IPS-20b (cell line): ENCODE results near the gene TMEM203.

Source experiments
- H3K27ac ChIP-seq: one replicate; pipeline ENCODE4 v1.5.1; 2013; ENCODE audit warnings: low read length
- H3K27me3 ChIP-seq: 2 replicates; pipeline ENCODE4 v1.6.1; 2013; ENCODE audit warnings: mild to moderate bottlenecking, low read length, inconsistent platforms; ENCODE audit not compliant: insufficient read depth
- H3K36me3 ChIP-seq: 2 replicates; pipeline ENCODE4 v1.6.1; 2013; ENCODE audit warnings: low read depth, mild to moderate bottlenecking, inconsistent platforms, low read length, moderate library complexity; ENCODE audit not compliant: insufficient read depth
- H3K4me1 ChIP-seq: 2 replicates; pipeline ENCODE4 v1.6.1; 2013; ENCODE audit warnings: mild to moderate bottlenecking, control low read depth, inconsistent platforms, low read length, moderate library complexity; ENCODE audit not compliant: insufficient read depth
- H3K4me3 ChIP-seq: 2 replicates; pipeline ENCODE4 v1.5.1; 2013; ENCODE audit warnings: mild to moderate bottlenecking, low read length, inconsistent platforms
- H3K9ac ChIP-seq: 2 replicates; pipeline ENCODE4 v1.6.1; 2013; ENCODE audit warnings: low read depth, mild to moderate bottlenecking, inconsistent platforms, low read length, moderate library complexity
- H3K9me3 ChIP-seq: 2 replicates; pipeline ENCODE4 v1.6.1; 2013; ENCODE audit warnings: mild to moderate bottlenecking, low read depth, low read length, inconsistent platforms; ENCODE audit not compliant: insufficient read depth

Gene TMEM203

DNA sequence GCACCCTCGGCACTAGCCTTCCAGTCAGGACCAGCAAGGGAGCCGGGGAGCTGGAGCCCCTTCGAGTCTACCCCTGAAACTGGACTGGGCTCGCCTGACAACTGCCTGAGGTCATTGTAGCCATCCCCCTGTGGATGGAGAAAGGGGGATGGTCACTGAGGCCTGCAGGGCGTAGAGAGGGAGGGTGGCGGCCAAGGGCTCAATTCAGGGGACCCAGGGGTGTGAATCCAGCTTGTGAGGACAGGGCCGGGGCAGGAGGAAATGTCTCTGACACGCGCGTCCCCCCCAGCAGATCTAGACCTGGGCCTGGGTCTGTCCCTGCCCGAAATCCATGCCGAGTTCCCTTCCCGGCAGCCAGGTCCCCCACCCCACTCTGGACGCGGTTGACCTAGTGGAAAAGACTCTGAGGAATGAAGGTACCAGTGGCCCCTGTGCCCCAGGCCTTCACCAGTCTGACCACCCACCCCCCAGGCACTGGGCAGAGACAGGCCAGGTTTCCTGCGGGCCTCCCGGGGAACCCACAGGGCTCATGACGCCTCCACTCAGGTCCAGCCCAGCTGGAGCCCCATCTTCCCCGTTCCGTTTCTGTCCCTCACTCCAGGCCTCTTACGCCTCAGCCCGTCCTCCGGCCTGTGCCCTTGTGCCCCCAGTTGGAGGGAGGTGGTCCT, 26.1 kb upstream of the TMEM203 start:
- Histone ChIP-seq H3K27me3 (no peaks in the 10 kb centered on the region), H3K27ac (no peak overlapping the region), H3K36me3 (no peaks in the 10 kb centered on the region), H3K9ac (no peak overlapping the region), H3K4me1 (no peaks in the 10 kb centered on the region), H3K4me3 (no peak overlapping the region), H3K9me3 (no peaks in the 10 kb centered on the region)

DNA sequence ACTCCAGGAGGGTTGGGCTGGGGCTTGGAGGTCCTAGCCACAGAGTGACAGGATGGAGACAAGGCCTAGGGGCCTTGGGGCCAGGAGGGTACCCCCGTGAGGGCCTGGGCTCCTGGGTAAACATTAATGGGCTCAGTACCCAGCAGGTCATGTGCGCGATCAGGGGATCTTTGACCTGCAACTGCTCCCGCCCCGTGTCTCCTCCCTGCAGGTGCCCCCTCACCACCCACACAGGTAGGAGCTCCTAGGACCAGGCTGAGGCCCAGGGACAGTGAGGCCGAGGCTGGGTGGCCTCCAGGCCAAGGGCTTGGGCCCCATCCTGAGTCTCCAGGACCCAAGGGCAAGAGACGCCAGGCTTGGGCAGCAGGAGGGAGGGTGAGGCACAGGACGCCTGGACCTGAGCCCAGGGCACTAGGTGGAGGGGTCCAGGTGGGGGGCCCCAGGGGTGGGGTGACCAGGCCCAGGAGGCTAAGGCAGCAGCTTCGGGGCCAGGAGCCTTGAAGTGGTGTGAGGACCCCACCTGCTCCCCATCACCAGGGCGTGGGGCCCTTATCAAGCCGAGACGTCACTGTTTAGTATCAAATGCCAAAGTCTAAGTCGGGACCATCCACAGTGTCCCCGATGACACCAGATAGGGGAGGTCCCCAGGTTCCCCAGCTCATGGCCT, 25.4 kb upstream of the TMEM203 start, which contains the start of gene SLC34A3:
SLC34A3 (plus strand) TSS at position 197 of the 667 bp plus-strand sequence. CDS start 802 bp downstream, outside the sequence.
- H3K4me1 ChIP-seq: no peaks in the 10 kb centered on the region
- H3K9ac ChIP-seq: no peak within 1 kb of the TSS
- no peaks in the 10 kb centered on the region for H3K36me3 ChIP-seq
- no peak within 1 kb of the TSS for H3K4me3 ChIP-seq
- H3K27me3 ChIP-seq: no peaks in the 10 kb centered on the region
- H3K9me3 ChIP-seq: no peaks in the 10 kb centered on the region
- H3K27ac ChIP-seq: no peak within 1 kb of the TSS

- Histone ChIP-seq H3K36me3 (no peaks in the 10 kb centered on the region), H3K9ac (no peak overlapping the region), H3K4me1 (no peaks in the 10 kb centered on the region), H3K27ac (no peak overlapping the region), H3K9me3 (no peaks in the 10 kb centered on the region), H3K27me3 (no peaks in the 10 kb centered on the region), H3K4me3 (no peak overlapping the region)
Observed at GRCh38 chr9:137229903-137230704, 24.7 kb upstream of the TMEM203 start.

DNA sequence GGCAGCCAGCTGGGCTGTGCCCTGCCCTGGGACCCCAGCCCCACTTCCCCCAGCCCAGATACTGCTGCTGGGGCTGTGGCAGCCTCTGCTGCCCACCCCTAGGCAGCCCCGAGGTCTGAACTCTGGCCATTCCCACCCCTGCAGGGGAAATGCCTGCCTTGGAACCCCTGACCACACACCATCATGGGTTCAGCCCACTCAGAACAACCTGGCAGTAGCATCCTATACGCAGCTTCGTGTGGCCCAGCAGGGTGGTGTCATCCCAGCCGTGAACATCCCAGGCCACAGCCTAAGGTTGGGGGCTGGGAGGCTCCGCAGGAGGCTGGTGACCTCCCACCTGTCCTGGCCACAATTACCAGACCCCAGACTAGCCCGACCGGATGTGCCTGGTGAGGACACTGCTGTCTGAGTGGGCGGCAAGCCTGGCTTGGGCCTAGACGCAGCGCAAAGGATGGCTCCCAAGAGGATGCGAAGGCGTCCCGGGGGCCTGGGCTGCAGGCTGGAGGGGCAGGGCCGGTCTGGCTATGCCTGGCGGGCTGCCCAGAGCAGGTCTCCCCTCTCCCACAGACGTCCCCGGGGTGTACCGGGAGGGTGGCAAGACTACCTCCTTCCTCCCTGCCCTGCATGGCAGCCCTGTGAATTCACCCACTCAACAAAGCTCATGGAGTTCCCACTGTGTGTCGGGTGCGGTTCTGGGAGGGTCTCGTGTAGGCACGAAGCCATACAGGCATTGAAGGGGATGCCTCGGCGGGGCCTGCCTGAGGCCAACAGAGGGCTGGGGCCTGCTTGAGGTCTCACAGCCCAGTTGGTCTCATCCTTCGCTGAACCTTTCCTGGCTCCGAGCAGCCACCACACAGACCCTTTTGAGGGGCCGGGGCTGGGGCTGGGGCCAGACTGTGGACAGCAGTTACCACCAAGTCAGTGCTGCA, 23.8 kb upstream of the TMEM203 start:
- Histone ChIP-seq H3K36me3 (no peaks in the 10 kb centered on the region), H3K9ac (no peak overlapping the region), H3K27me3 (no peaks in the 10 kb centered on the region), H3K27ac (no peak overlapping the region), H3K9me3 (no peaks in the 10 kb centered on the region), H3K4me3 (no peak overlapping the region), H3K4me1 (no peaks in the 10 kb centered on the region)

- H3K27ac ChIP-seq: no peak overlapping the region
- H3K4me1 ChIP-seq: peaks cover 3% of the 10 kb centered on the region; the same call in 1 of the 2 replicates
- H3K9ac ChIP-seq: no peak overlapping the region
- no peaks in the 10 kb centered on the region for H3K9me3 ChIP-seq
- H3K27me3 ChIP-seq: no peaks in the 10 kb centered on the region
- no peak overlapping the region for H3K4me3 ChIP-seq
- no peaks in the 10 kb centered on the region for H3K36me3 ChIP-seq
Observed at GRCh38 chr9:137228506-137228967, 23.1 kb upstream of the TMEM203 start.

GRCh38 chr9:137227853-137228505, 22.5 kb upstream of the TMEM203 start:
- H3K27me3 ChIP-seq: peaks cover 2% of the 10 kb centered on the region
- no peak overlapping the region for H3K27ac ChIP-seq
- H3K9ac ChIP-seq: no peak overlapping the region
- peaks cover 3% of the 10 kb centered on the region; the same call in 1 of the 2 replicates for H3K4me1 ChIP-seq
- H3K36me3 ChIP-seq: no peaks in the 10 kb centered on the region
- no peak overlapping the region for H3K4me3 ChIP-seq
- no peaks in the 10 kb centered on the region for H3K9me3 ChIP-seq

GRCh38 chr9:137227054-137227852, 21.8 kb upstream of the TMEM203 start, which contains the start of gene RNF224:
TSS of gene RNF224 (plus strand) at chr9:137227502. CDS start at chr9:137228336, 834 bp downstream.
- Histone ChIP-seq H3K27ac (no peak within 1 kb of the TSS), H3K9ac (no peak within 1 kb of the TSS), H3K4me1 (peaks cover 3% of the 10 kb centered on the region; the same call in 1 of the 2 replicates)

GRCh38 chr9:137226338-137227053, 21.0 kb upstream of the TMEM203 start:
- H3K9me3 ChIP-seq: no peaks in the 10 kb centered on the region
- no peaks in the 10 kb centered on the region for H3K36me3 ChIP-seq
- no peak overlapping the region for H3K9ac ChIP-seq
- H3K27me3 ChIP-seq: peaks cover 9% of the 10 kb centered on the region
- peaks cover 3% of the 10 kb centered on the region; the same call in 1 of the 2 replicates for H3K4me1 ChIP-seq
- no peak overlapping the region for H3K4me3 ChIP-seq
- H3K27ac ChIP-seq: no peak overlapping the region

More at GRCh38 chr9:137227054-137227852, 21.8 kb upstream of the TMEM203 start, which contains the start of gene RNF224:
- Histone ChIP-seq H3K27me3 (peaks cover 9% of the 10 kb centered on the region), H3K9me3 (no peaks in the 10 kb centered on the region), H3K36me3 (no peaks in the 10 kb centered on the region), H3K4me3 (no peak within 1 kb of the TSS)

GRCh38 chr9:137225699-137226331, 20.4 kb upstream of the TMEM203 start:
- Histone ChIP-seq H3K9me3 (no peaks in the 10 kb centered on the region), H3K4me3 (no peak overlapping the region), H3K36me3 (no peaks in the 10 kb centered on the region), H3K9ac (no peak overlapping the region), H3K27me3 (peaks cover 9% of the 10 kb centered on the region), H3K4me1 (peaks cover 3% of the 10 kb centered on the region; the same call in 1 of the 2 replicates), H3K27ac (no peak overlapping the region)
